Stimulated activated CD8-positive, alpha-beta memory T cell treated with anti-CD3 and anti-CD28 coated beads, Interleukin-7, amount 100 ng/mL, for 48 hours (primary cell): ENCODE results near the gene PSMA6.
"Not testable (repeated sequence)": the region's sequence is repeated elsewhere in the genome, so short reads cannot be mapped to it uniquely, and the experiment has no call there.

Source experiments
- DNase-seq, 2 donors: peaks; one replicate each; pipeline ENCODE4 v3.0.0-alpha.2; 2020; ENCODE audit warnings: low read depth in 1 of 2; ENCODE audit errors: extremely low read depth in 1 of 2

Gene PSMA6

GRCh38 chr14:35292051-35292769 lies at the start of gene PSMA6:
TSS of gene PSMA6 (plus strand) at chr14:35292382. CDS start at chr14:35292477, 95 bp downstream.
- peak; percentile 98 to 99 for DNase-seq

GRCh38 chr14:35242599-35243311 lies 49.4 kb upstream of the PSMA6 start:
- DNase-seq, result no peak

- no peak for DNase-seq
Observed at GRCh38 chr14:35243956-35244355, 48.2 kb upstream of the PSMA6 start.

GRCh38 chr14:35244542-35244941 lies 47.6 kb upstream of the PSMA6 start:
- no peak for DNase-seq

- no peak for DNase-seq
Observed at GRCh38 chr14:35245051-35245450, 47.1 kb upstream of the PSMA6 start.

GRCh38 chr14:35247777-35248475 lies 44.3 kb upstream of the PSMA6 start:
- no peak for DNase-seq

GRCh38 chr14:35248476-35248788 lies 43.8 kb upstream of the PSMA6 start:
- DNase-seq, result no peak

- DNase-seq, result no peak
Observed at GRCh38 chr14:35250319-35250718, 41.9 kb upstream of the PSMA6 start.

- DNase-seq, result no peak
Observed at GRCh38 chr14:35252451-35252868, 39.7 kb upstream of the PSMA6 start.

GRCh38 chr14:35253056-35253455 lies 39.1 kb upstream of the PSMA6 start:
- DNase-seq, result not testable (repeated sequence)

GRCh38 chr14:35254034-35254622 lies 38.1 kb upstream of the PSMA6 start:
- not testable (repeated sequence) for DNase-seq

GRCh38 chr14:35254736-35255135 lies 37.4 kb upstream of the PSMA6 start:
- peak; percentile 6 to 18 for DNase-seq

- no peak for DNase-seq
Observed at GRCh38 chr14:35255711-35256110, 36.5 kb upstream of the PSMA6 start.

- no peak for DNase-seq
Observed at GRCh38 chr14:35257809-35258208, 34.4 kb upstream of the PSMA6 start.

GRCh38 chr14:35258420-35258819 lies 33.8 kb upstream of the PSMA6 start:
- no peak for DNase-seq

- no peak for DNase-seq
Observed at GRCh38 chr14:35261774-35262173, 30.4 kb upstream of the PSMA6 start.

GRCh38 chr14:35262436-35262835 lies 29.7 kb upstream of the PSMA6 start:
- DNase-seq, result no peak

GRCh38 chr14:35268946-35269345 lies 23.2 kb upstream of the PSMA6 start:
- no peak for DNase-seq

- no peak for DNase-seq
Observed at GRCh38 chr14:35274805-35275204, 17.4 kb upstream of the PSMA6 start.

- DNase-seq, result no peak
Observed at GRCh38 chr14:35277179-35277578, 15.0 kb upstream of the PSMA6 start.

GRCh38 chr14:35279369-35279768 lies 12.8 kb upstream of the PSMA6 start:
- no peak for DNase-seq

- no peak for DNase-seq
Observed at GRCh38 chr14:35281341-35281740, 10.8 kb upstream of the PSMA6 start.
